ENCODE measurements around the gene EMC1.

- TF ChIP-seq CTCF (IDR thresholded peaks at IDR 0.05) = no peak
- no peak for TF ChIP-seq EZH2 (IDR thresholded peaks at IDR 0.05; ENCODE audit: borderline replicate concordance, insufficient read depth, low read depth, low read length, poor library complexity, severe bottlenecking)
These were observed 45.9 kb downstream of the EMC1 start for GRCh38 chr1:19205403-19205802.

Measured in B cell (primary cell).